Measurements from ENCODE around the gene FHIT.

DNA sequence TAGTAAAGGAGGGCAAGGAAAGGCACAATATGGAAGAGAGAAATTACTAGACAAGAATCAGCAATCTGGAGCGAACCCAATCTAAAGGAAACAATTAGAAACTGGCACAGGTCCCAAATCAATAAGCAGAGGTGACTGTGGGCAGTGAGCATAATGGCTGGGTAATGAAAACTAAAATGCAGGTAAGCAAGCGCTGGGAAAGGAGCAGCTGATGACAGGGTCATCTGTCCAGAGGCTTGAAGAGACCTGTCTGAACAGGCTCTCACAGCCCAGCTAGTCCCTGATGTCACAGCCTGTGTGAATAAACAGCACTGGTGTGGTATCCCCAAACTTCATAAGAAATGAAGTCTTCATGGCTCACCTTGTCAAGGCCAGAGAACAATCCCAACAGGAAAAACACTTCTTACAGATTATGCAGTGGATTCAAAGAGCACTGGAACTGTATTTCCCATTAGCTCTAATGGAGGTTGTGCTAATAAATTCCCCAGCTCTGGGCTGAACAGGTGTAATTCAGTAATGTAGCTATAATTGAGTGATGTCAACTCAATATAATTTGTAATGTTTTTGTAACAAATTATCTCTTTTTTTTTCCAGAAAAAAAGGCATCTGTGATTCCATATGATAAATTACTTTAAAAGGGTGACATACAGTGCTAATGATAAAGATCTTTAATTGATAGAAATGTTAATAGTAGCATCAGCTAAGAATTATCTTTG, 197.3 kb downstream of the FHIT start:
- TF ChIP-seq POLR2AphosphoS5 (IDR thresholded peaks at IDR 0.05; ENCODE audit: low read depth, low read length): no peak
- TF ChIP-seq POLR2A (IDR thresholded peaks at IDR 0.05; ENCODE audit: low read depth, low read length): no peak
- TF ChIP-seq TAF1 (IDR thresholded peaks at IDR 0.05; ENCODE audit: borderline replicate concordance, low read depth, low read length): no peak

Measured in GM12892 (cell line).